CD4-positive, alpha-beta memory T cell (primary cell): ENCODE measurements around the gene CLPSL2. TPM values are rescaled to one million over a fixed set of nuclear protein-coding genes. Genes with fewer than 3 reads are reported as not detected.
A peak's percentile ranks its signal among the peaks of the same experiment; 100 is the strongest.

ENCODE experiments used
- CTCF ChIA-PET: fragments of 350-600 bp; sonication (Branson Sonifier 250); formaldehyde crosslinking; loops from one replicate; lab custom pipeline; 2021; ENCODE audit warnings: inconsistent platforms; ENCODE audit not compliant: partially characterized antibody; lab: Charles Lee
- POLR2A ChIA-PET: fragments of 350-600 bp; sonication (Branson Sonifier 250); formaldehyde crosslinking; loops from one replicate; lab custom pipeline; 2021; ENCODE audit not compliant: partially characterized antibody; lab: Charles Lee
- DNase-seq, 5 donors: peaks; one replicate each; pipeline versions ENCODE4 v3.0.0 to v3.0.0-alpha.2; 2020 to 2022; ENCODE audit warnings: mixed read lengths in 1 of 5
- H3K27ac ChIP-seq: one replicate; pipeline ENCODE4 v1.7.0; 2013; ENCODE audit warnings: low read depth, low read length
- H3K27me3 ChIP-seq: 2 replicates; pipeline ENCODE4 v1.7.0; 2013; ENCODE audit warnings: mild to moderate bottlenecking, low read length, moderate library complexity; ENCODE audit not compliant: insufficient read depth
- H3K36me3 ChIP-seq: 2 replicates; pipeline ENCODE4 v1.7.0; 2013; ENCODE audit warnings: mild to moderate bottlenecking, low read length, moderate library complexity; ENCODE audit not compliant: insufficient read depth
- H3K4me1 ChIP-seq: 2 replicates; pipeline ENCODE4 v1.7.0; 2013; ENCODE audit warnings: mild to moderate bottlenecking, low read length, moderate library complexity; ENCODE audit not compliant: insufficient read depth
- H3K4me3 ChIP-seq, 2 donors: one replicate each; pipeline ENCODE4 v1.7.0; 2013; ENCODE audit warnings: low read length in 2 of 2, mild to moderate bottlenecking in 1 of 2
- H3K9me3 ChIP-seq, 2 donors: one replicate each; pipeline ENCODE4 v1.7.0; 2013; ENCODE audit warnings: low read length in 2 of 2, control low read depth in 1 of 2; ENCODE audit not compliant: control insufficient read depth in 1 of 2
- H3K27ac Mint-ChIP-seq, 7 donors: one replicate each; pipeline ENCODE4 v1.8.0; 2020 to 2021; ENCODE audit warnings: mixed read lengths in 7 of 7, mild to moderate bottlenecking in 6 of 7, inconsistent platforms in 3 of 7, moderate library complexity in 3 of 7
- H3K27me3 Mint-ChIP-seq, 2 donors: one replicate each; pipeline ENCODE4 v1.8.0; 2020 to 2021; ENCODE audit warnings: mixed read lengths in 2 of 2
- H3K36me3 Mint-ChIP-seq, 2 donors: one replicate each; pipeline ENCODE4 v1.8.0; 2020 to 2021; ENCODE audit warnings: mixed read lengths in 2 of 2, inconsistent platforms in 1 of 2, mild to moderate bottlenecking in 1 of 2
- H3K4me1 Mint-ChIP-seq, 4 donors: one replicate each; pipeline ENCODE4 v1.8.0; 2020 to 2021; ENCODE audit warnings: mixed read lengths in 4 of 4, mild to moderate bottlenecking in 1 of 4
- H3K4me3 Mint-ChIP-seq, 8 donors: one replicate each; pipeline ENCODE4 v1.8.0; 2020 to 2021; ENCODE audit warnings: mixed read lengths in 8 of 8, mild to moderate bottlenecking in 7 of 8, moderate library complexity in 6 of 8, inconsistent platforms in 3 of 8
- H3K9me3 Mint-ChIP-seq, 8 donors: one replicate each; pipeline ENCODE4 v1.8.0; 2020 to 2021; ENCODE audit warnings: mixed read lengths in 8 of 8, mild to moderate bottlenecking in 5 of 8, inconsistent platforms in 3 of 8, moderate library complexity in 1 of 8
- intact Hi-C: fragments of 100-400 bp; cut with micrococcal nuclease; formaldehyde crosslinking; loops from one replicate; pipeline ENCODE4 v1.15.1; 2023
- polyA plus RNA-seq, 2 donors: library from polyadenylated mRNA; unstranded; fragments of 300-500 nt; fragmentation: Illumina TruSeq; gene quantifications; one replicate each; pipeline ENCODE4 v1.2.3, GENCODE V29; 2021
- total RNA-seq, 2 experiments: library from RNA; stranded (reverse); gene quantifications; one replicate each; pipeline ENCODE4 v1.2.3, GENCODE V29; 2021

The CLPSL2 gene
- total and polyA plus RNA-seq, 4 experiments from 2014 or later: not detected

DNA sequence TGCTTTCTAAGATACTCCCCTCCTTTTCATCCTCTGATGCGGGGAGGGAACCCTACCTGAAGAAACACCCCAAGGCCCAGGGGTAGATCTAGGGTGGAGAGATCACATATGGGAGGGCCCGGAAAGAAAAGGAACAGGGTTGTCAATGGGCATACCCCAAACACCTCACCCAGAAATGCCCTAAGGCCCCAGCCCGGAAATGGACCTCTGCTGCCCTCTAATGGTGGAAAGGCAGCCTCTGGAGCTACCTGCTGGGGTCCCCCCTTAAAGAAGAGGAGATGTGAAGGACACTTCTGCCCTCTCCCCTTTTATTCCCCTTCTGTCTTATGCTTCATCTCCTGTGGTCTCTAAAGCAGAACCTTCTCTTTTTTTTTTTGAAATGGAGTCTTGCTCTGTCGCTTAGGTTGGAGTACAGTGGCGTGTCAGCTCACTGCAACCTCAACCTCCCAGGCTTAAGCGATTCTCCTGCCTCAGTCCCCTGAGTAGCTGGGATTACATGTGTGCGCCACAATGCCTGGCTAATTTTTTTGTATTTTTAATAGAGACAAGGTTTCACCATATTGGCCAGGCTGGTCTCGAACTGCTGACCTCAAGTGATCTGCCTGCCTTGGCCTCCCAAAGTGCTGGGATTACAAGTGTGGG is 40.0 kb upstream of the CLPSL2 start:
- peak; percentile 79 to 86 (median 81) for DNase-seq
- POLR2A ChIA-PET: interaction anchor here (0.7 to 3.4 kb wide), 15 partner anchors 9 to 415 kb away, joined by 3 to 35 read pairs (median 6); partner anchors contain the start of gene FANCE
- Mint-ChIP-seq H3K36me3 (peaks cover 0 to under 1% of the 10 kb centered on the region in 2 donors), H3K4me1 (peaks cover 30 to 58% (median 47%) of the 10 kb centered on the region in 4 donors), H3K4me3 (peak overlapping the region in 6 of 8 donors; percentile 39 to 73 (median 61)), H3K27me3 (no peaks in the 10 kb centered on the region), H3K9me3 (no peaks in the 10 kb centered on the region), H3K27ac (peak overlapping the region; percentile 57 to 92 (median 79))
- CTCF ChIA-PET: interaction anchor here (0.6 to 17.0 kb wide), 52 partner anchors 10 to 816 kb away, joined by 3 to 360 read pairs (median 6); partner anchors contain the start of gene FKBP5
- Histone ChIP-seq H3K36me3 (no peaks in the 10 kb centered on the region), H3K27me3 (no peaks in the 10 kb centered on the region), H3K27ac (no peak overlapping the region), H3K9me3 (no peaks in the 10 kb centered on the region), H3K4me1 (peaks cover 55% of the 10 kb centered on the region), H3K4me3 (no peak overlapping the region)
- intact Hi-C loops: loop anchor here (1.0 to 5.0 kb wide), 6 partner anchors 20 to 440 kb away; partner anchors contain the start of genes DEF6, FANCE and PPARD

DNA sequence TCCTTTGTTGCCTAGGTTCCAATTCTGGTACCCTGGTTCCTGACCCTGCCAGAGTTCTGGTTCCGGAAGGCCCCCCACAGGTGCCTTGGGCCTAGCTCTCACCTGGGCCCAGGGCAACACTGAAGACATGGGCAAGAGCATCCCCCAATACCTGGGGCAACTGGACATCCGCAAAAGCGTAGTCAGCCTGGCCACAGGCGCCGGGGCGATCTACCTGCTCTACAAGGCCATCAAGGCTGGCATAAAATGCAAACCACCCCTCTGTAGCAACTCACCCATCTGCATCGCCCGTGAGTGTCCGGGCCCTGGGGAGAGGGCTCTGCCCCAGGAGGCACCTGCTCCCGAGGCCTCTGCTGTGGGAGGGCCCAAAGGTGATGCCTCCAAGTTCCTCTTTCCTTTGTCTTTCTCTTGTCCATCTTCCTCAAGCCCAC is 39.4 kb upstream of the CLPSL2 start, which contains the start of gene ARMC12:
Gene ARMC12 (plus strand): TSS at position 51 of the 431 bp plus-strand sequence. CDS start 77 bp downstream, at position 128.
- DNase-seq: no peak
- H3K27ac Mint-ChIP-seq: peak within 1 kb of the TSS; percentile 79 to 94 (median 89)
- POLR2A ChIA-PET: interaction anchor here (0.8 to 3.4 kb wide), 16 partner anchors 10 to 285 kb away, joined by 3 to 35 read pairs (median 6); partner anchors contain the start of gene FANCE
- Histone ChIP-seq H3K9me3 (no peaks in the 10 kb centered on the region), H3K4me3 (no peak within 1 kb of the TSS), H3K27me3 (no peaks in the 10 kb centered on the region), H3K27ac (no peak within 1 kb of the TSS), H3K36me3 (no peaks in the 10 kb centered on the region), H3K4me1 (peaks cover 54% of the 10 kb centered on the region)
- no peaks in the 10 kb centered on the region for H3K9me3 Mint-ChIP-seq
- intact Hi-C loops: loop anchor here (1.0 to 5.0 kb wide), 7 partner anchors 21 to 440 kb away; partner anchors contain the start of genes DEF6, FANCE and PPARD
- no peaks in the 10 kb centered on the region for H3K36me3 Mint-ChIP-seq
- H3K4me1 Mint-ChIP-seq: peaks cover 30 to 58% (median 44%) of the 10 kb centered on the region in 4 donors
- CTCF ChIA-PET: interaction anchor here (0.6 to 17.0 kb wide), 52 partner anchors 11 to 815 kb away, joined by 3 to 360 read pairs (median 6); partner anchors contain the start of genes FKBP5, PPARD and RPL10A
- H3K27me3 Mint-ChIP-seq: no peaks in the 10 kb centered on the region
- peak within 1 kb of the TSS in 6 of 8 donors; percentile 60 to 81 (median 68) for H3K4me3 Mint-ChIP-seq

DNA sequence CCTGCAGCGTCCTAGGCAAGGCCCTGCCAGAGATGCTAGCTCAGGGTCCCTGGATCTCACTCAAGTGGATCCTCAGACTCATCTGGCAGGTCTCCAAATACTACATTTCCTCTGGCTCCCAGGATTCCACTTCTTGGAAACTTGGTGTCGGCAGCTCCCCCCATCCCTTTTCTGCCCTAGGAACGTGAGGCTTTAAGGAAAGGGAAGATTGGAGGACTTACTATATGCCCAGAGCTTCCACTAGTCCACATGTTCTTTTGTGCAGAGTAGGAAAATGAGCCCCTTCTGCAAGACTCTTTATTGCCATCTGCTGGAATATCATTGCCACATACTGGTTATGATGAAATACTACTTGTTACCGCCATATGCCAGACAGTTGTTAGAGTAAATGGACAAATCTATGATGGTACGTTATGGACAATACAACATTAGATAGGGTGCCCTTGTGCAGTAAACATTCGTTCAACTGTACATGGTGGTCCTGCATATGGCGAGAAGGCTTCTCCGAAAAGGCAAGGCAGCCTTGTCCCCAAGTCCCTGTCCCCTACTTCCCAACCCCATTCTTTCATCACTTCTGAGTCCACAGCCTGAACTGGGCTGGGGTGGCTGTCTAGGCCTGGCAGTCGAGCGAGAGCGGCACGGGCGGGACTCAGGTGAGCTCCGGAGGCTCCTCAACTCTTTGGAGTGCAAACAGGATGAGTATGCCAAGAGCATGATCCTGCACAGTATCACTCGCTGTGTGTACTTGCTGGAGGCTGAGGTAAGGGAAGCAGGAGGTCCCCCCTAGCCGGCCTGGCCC is 38.8 kb upstream of the CLPSL2 start:
- no peak overlapping the region for H3K27ac ChIP-seq
- Mint-ChIP-seq H3K36me3 (no peaks in the 10 kb centered on the region), H3K9me3 (no peaks in the 10 kb centered on the region), H3K4me3 (peak overlapping the region in 6 of 8 donors; percentile 44 to 81 (median 61)), H3K27ac (peak overlapping the region; percentile 74 to 94 (median 89)), H3K4me1 (peaks cover 26 to 52% (median 38%) of the 10 kb centered on the region in 4 donors), H3K27me3 (no peaks in the 10 kb centered on the region)
- no peaks in the 10 kb centered on the region for H3K27me3 ChIP-seq
- intact Hi-C loops: loop anchor here (1.0 to 5.0 kb wide), 4 partner anchors 215 to 441 kb away; partner anchors contain the start of genes DEF6, FANCE and PPARD
- H3K4me3 ChIP-seq: no peak overlapping the region
- no peaks in the 10 kb centered on the region for H3K36me3 ChIP-seq
- ChIA-PET POLR2A (interaction anchor here (0.8 to 3.4 kb wide), 12 partner anchors 10 to 214 kb away, joined by 3 to 35 read pairs (median 8); no protein-coding TSS in a partner anchor), CTCF (interaction anchor here (0.7 to 17.0 kb wide), 43 partner anchors 12 to 444 kb away, joined by 3 to 360 read pairs (median 8); partner anchors contain the start of genes FKBP5, PPARD and RPL10A)
- peak in 4 of 5 donors; percentile 72 to 76 (median 74) for DNase-seq
- H3K9me3 ChIP-seq: no peaks in the 10 kb centered on the region
- H3K4me1 ChIP-seq: peaks cover 48% of the 10 kb centered on the region

DNA sequence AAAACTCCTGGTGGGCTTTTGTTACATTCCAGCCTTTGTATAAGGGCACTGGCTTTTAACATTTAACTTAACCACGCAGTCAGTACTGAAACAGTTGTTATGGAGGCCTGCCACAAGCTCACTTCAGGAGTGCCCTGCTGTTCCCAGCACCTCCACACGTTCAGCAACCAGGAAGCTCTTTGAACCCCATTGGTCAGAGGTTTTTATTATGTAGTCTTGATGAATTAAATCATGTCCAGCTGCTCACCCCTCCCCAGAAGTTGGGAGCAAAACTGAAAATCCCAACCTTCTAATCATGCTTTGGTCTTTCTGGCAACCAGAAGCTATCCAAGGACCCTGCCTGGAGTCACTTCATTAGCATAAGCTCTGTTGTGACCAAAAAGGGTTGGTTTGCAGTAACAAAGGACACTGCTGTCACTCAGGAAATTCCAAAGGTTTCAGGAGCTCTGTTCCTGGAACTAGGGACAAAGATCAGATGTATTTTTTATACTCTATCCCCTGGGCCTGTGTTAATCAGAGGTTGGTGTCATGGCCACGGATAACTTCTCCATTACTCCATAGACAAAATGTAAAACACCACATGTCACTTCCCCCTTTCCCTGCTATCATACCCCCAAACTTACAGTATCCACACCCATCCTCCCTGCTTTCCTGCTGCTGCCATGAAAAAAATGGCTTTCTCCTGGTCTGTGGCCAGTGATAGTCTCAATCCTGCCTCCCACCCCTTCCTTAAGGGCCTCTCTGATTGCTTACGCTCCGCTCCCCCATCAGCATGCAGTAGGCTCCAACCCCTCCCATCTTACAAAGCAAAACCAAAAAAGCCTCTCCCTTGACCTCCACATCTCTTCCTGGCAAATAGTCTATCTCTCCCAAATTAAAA is 36.5 kb upstream of the CLPSL2 start:
- intact Hi-C loops: loop anchor here (5.0 kb wide), 1 partner anchor 288 kb away; the partner anchor contains the start of gene FANCE
- Histone ChIP-seq H3K4me1 (peaks cover 27% of the 10 kb centered on the region), H3K4me3 (no peak overlapping the region), H3K36me3 (no peaks in the 10 kb centered on the region), H3K9me3 (no peaks in the 10 kb centered on the region), H3K27ac (no peak overlapping the region), H3K27me3 (no peaks in the 10 kb centered on the region)
- H3K27me3 Mint-ChIP-seq: no peaks in the 10 kb centered on the region
- no peaks in the 10 kb centered on the region for H3K36me3 Mint-ChIP-seq
- DNase-seq: no peak
- POLR2A ChIA-PET: interaction anchor here (0.6 kb wide), 1 partner anchor 73 kb away, joined by 3 read pairs; no protein-coding TSS in a partner anchor
- peak overlapping the region in 1 of 7 donors; percentile 40 for H3K27ac Mint-ChIP-seq
- H3K4me3 Mint-ChIP-seq: no peak overlapping the region
- CTCF ChIA-PET: interaction anchor here (0.7 to 17.0 kb wide), 11 partner anchors 15 to 446 kb away, joined by 3 to 360 read pairs (median 3); no protein-coding TSS in a partner anchor
- H3K4me1 Mint-ChIP-seq: peaks cover 17 to 33% (median 24%) of the 10 kb centered on the region in 4 donors
- H3K9me3 Mint-ChIP-seq: no peaks in the 10 kb centered on the region

DNA sequence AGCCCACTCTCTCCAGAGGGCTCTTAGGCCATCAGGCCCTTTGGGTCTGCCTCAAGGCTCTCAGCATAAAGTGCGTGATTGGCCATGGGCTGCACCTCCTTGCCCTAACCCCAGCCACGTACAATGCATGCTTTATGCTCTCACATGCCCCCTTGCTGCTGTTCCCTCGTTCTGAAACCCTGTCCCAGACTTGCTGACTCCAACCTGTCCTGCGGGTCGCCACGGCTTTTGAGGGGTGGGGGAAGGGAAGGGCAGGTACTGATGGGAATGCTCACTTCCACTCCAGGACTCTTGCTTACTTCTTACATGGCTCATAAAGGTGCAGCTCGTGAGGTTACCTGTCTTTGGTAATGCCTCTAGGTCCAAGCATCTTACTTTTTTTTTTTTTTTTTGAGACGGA is 33.6 kb upstream of the CLPSL2 start:
- intact Hi-C loops: no loop called here
- DNase-seq: no peak
- Mint-ChIP-seq H3K4me1 (peaks cover under 1 to 3% (median under 1%) of the 10 kb centered on the region in 4 donors), H3K4me3 (no peak overlapping the region), H3K27ac (no peak overlapping the region), H3K9me3 (peaks cover 0 to 9% (median 4%) of the 10 kb centered on the region in 8 donors), H3K27me3 (no peaks in the 10 kb centered on the region), H3K36me3 (no peaks in the 10 kb centered on the region)
- no peaks in the 10 kb centered on the region for H3K36me3 ChIP-seq
- ChIA-PET POLR2A (no interaction called here), CTCF (interaction anchor here (0.6 to 17.0 kb wide), 3 partner anchors 56 to 386 kb away, joined by 3 to 360 read pairs (median 3); no protein-coding TSS in a partner anchor)
- no peak overlapping the region for H3K4me3 ChIP-seq
- H3K27ac ChIP-seq: no peak overlapping the region
- no peaks in the 10 kb centered on the region for H3K9me3 ChIP-seq
- no peaks in the 10 kb centered on the region for H3K4me1 ChIP-seq
- no peaks in the 10 kb centered on the region for H3K27me3 ChIP-seq

DNA sequence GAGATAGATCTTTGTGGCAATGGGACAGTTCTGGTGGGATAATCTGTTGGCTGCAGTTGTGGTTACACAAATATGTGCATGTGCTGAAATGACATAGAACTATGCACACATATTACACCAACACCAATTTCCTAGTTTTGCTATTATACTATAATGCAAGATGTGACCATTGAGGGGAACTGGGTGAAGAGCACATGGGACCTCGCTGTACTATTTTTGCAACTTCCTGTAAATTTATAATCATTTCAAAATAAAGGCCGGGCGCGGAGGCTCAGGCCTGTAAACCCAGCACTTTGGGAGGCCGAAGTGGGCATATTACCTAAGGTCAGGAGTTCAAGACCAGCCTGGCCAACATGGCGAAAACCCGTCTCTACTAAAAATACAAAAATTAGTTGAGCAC is 30.9 kb upstream of the CLPSL2 start:
- H3K27me3 ChIP-seq: no peaks in the 10 kb centered on the region
- ChIA-PET CTCF (no interaction called here), POLR2A (no interaction called here)
- no peaks in the 10 kb centered on the region for H3K36me3 Mint-ChIP-seq
- H3K9me3 ChIP-seq: no peaks in the 10 kb centered on the region
- no peaks in the 10 kb centered on the region for H3K27me3 Mint-ChIP-seq
- H3K27ac Mint-ChIP-seq: peak overlapping the region in 1 of 7 donors; percentile 2
- peaks cover 0 to 14% (median 6%) of the 10 kb centered on the region in 8 donors for H3K9me3 Mint-ChIP-seq
- no peaks in the 10 kb centered on the region for H3K4me1 Mint-ChIP-seq
- intact Hi-C loops: no loop called here
- H3K4me3 ChIP-seq: no peak overlapping the region
- H3K4me1 ChIP-seq: no peaks in the 10 kb centered on the region
- H3K4me3 Mint-ChIP-seq: no peak overlapping the region
- H3K36me3 ChIP-seq: no peaks in the 10 kb centered on the region
- H3K27ac ChIP-seq: no peak overlapping the region
- no peak for DNase-seq
